ENCODE results near the gene LPCAT1. TPM values are rescaled to one million over a fixed set of nuclear protein-coding genes. Genes with fewer than 3 reads are reported as not detected.

Gene LPCAT1
- total and polyA plus RNA-seq, 5 donors from 2014 or later = 21.4 to 34.7 (median 25.6) TPM

GRCh38 chr5:1414311-1415058, 109.3 kb downstream of the LPCAT1 start:
- Mint-ChIP-seq H3K9me3 (peaks cover 0 to 2% (median 0%) of the 10 kb centered on the region in 7 donors), H3K27me3 (no peaks in the 10 kb centered on the region), H3K36me3 (no peaks in the 10 kb centered on the region), H3K4me3 (no peak overlapping the region), H3K27ac (no peak overlapping the region), H3K4me1 (peaks cover 0 to 5% (median 0%) of the 10 kb centered on the region in 4 donors)
- Histone ChIP-seq H3K36me3 (ENCODE audit: control insufficient read depth, insufficient read depth, low read length) (no peaks in the 10 kb centered on the region), H3K27ac (ENCODE audit: insufficient read depth, low read length, poor library complexity, severe bottlenecking) (no peak overlapping the region), H3K4me1 (ENCODE audit: control insufficient read depth, insufficient read depth, low read length, poor library complexity, severe bottlenecking) (no peaks in the 10 kb centered on the region), H3K27me3 (ENCODE audit: control insufficient read depth, insufficient read depth, low read length) (no peaks in the 10 kb centered on the region), H3K9me3 (ENCODE audit: control insufficient read depth in 2 of 2, low read length in 2 of 2) (no peaks in the 10 kb centered on the region), H3K4me3 (ENCODE audit: low read depth, low read length) (no peak overlapping the region)
- ATAC-seq (ENCODE audit: low read depth in 2 of 2) (no peak), DNase-seq (no peak)

DNA sequence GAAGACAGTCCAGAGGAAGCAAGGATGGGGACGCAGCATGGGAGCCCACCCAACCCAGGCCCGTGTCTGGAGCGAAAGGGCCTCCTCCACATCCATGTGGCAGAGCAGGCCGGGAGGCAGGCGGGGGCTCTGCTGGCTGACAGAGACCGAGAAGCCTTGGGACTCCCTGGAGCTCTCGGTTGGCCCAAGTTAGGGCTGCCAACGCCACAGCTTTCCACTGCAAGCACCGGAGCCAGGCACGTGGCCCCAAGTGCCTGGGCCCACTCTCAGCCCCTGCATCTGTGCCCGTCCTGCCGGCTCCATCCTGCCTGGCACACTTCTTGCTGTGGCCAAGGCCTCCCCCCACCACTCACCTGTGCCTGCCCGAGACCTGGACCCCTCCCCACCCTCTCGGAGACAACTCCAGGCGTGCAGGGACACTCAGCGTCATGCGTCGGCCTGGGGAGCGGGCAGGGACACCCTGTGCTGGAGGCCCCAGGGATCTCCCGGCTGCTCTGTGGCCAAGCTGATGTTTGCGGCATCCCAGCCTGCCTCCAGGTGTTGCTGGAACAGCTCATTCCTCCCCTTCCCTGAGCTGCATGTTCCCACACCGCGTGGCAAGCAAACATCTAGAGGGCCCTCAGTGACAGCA, 110.0 kb downstream of the LPCAT1 start:
- Histone ChIP-seq H3K4me1 (ENCODE audit: control insufficient read depth, insufficient read depth, low read length, poor library complexity, severe bottlenecking) (no peaks in the 10 kb centered on the region), H3K4me3 (ENCODE audit: low read depth, low read length) (no peak overlapping the region), H3K9me3 (ENCODE audit: control insufficient read depth in 2 of 2, low read length in 2 of 2) (no peaks in the 10 kb centered on the region), H3K27me3 (ENCODE audit: control insufficient read depth, insufficient read depth, low read length) (no peaks in the 10 kb centered on the region), H3K36me3 (ENCODE audit: control insufficient read depth, insufficient read depth, low read length) (no peaks in the 10 kb centered on the region), H3K27ac (ENCODE audit: insufficient read depth, low read length, poor library complexity, severe bottlenecking) (no peak overlapping the region)
- DNase-seq = no peak
- peaks cover 0 to 5% (median 0%) of the 10 kb centered on the region in 4 donors for H3K4me1 Mint-ChIP-seq
- no peak overlapping the region for H3K4me3 Mint-ChIP-seq
- H3K36me3 Mint-ChIP-seq = no peaks in the 10 kb centered on the region
- no peak overlapping the region for H3K27ac Mint-ChIP-seq
- ATAC-seq (ENCODE audit: low read depth in 2 of 2) = no peak
- H3K27me3 Mint-ChIP-seq = no peaks in the 10 kb centered on the region
- H3K9me3 Mint-ChIP-seq = peaks cover 0 to 2% (median 0%) of the 10 kb centered on the region in 7 donors

GRCh38 chr5:1413211-1413610, 110.5 kb downstream of the LPCAT1 start:
- no peaks in the 10 kb centered on the region for H3K36me3 Mint-ChIP-seq
- no peaks in the 10 kb centered on the region for H3K9me3 ChIP-seq (ENCODE audit: control insufficient read depth in 2 of 2, low read length in 2 of 2)
- no peak overlapping the region for H3K4me3 Mint-ChIP-seq
- peaks cover 4% of the 10 kb centered on the region for H3K27me3 Mint-ChIP-seq
- no peak overlapping the region for H3K27ac ChIP-seq (ENCODE audit: insufficient read depth, low read length, poor library complexity, severe bottlenecking)
- no peaks in the 10 kb centered on the region for H3K4me1 ChIP-seq (ENCODE audit: control insufficient read depth, insufficient read depth, low read length, poor library complexity, severe bottlenecking)
- ATAC-seq (ENCODE audit: low read depth in 2 of 2) (no peak), DNase-seq (no peak)
- H3K9me3 Mint-ChIP-seq = peaks cover 0 to 2% (median 0%) of the 10 kb centered on the region in 7 donors
- no peaks in the 10 kb centered on the region for H3K36me3 ChIP-seq (ENCODE audit: control insufficient read depth, insufficient read depth, low read length)
- peaks cover 0 to 3% (median 0%) of the 10 kb centered on the region in 4 donors for H3K4me1 Mint-ChIP-seq
- no peaks in the 10 kb centered on the region for H3K27me3 ChIP-seq (ENCODE audit: control insufficient read depth, insufficient read depth, low read length)
- H3K4me3 ChIP-seq (ENCODE audit: low read depth, low read length) = no peak overlapping the region
- H3K27ac Mint-ChIP-seq = no peak overlapping the region

- no peaks in the 10 kb centered on the region for H3K36me3 Mint-ChIP-seq
- Histone ChIP-seq H3K4me3 (ENCODE audit: low read depth, low read length) (no peak overlapping the region), H3K36me3 (ENCODE audit: control insufficient read depth, insufficient read depth, low read length) (no peaks in the 10 kb centered on the region), H3K4me1 (ENCODE audit: control insufficient read depth, insufficient read depth, low read length, poor library complexity, severe bottlenecking) (no peaks in the 10 kb centered on the region), H3K9me3 (ENCODE audit: control insufficient read depth in 2 of 2, low read length in 2 of 2) (no peaks in the 10 kb centered on the region), H3K27me3 (ENCODE audit: control insufficient read depth, insufficient read depth, low read length) (no peaks in the 10 kb centered on the region), H3K27ac (ENCODE audit: insufficient read depth, low read length, poor library complexity, severe bottlenecking) (no peak overlapping the region)
- no peaks in the 10 kb centered on the region for H3K4me1 Mint-ChIP-seq
- no peak overlapping the region for H3K4me3 Mint-ChIP-seq
- peaks cover 4% of the 10 kb centered on the region for H3K27me3 Mint-ChIP-seq
- ATAC-seq (ENCODE audit: low read depth in 2 of 2) = no peak
- no peak for DNase-seq
- H3K9me3 Mint-ChIP-seq = peaks cover 0 to 2% (median 0%) of the 10 kb centered on the region in 7 donors
- H3K27ac Mint-ChIP-seq = no peak overlapping the region
Observed at GRCh38 chr5:1412621-1413020, 111.1 kb downstream of the LPCAT1 start.

GRCh38 chr5:1412163-1412562, 111.6 kb downstream of the LPCAT1 start:
- no peaks in the 10 kb centered on the region for H3K27me3 ChIP-seq (ENCODE audit: control insufficient read depth, insufficient read depth, low read length)

More at GRCh38 chr5:1412163-1412562, 111.6 kb downstream of the LPCAT1 start:
- ATAC-seq (ENCODE audit: low read depth in 2 of 2) (no peak), DNase-seq (no peak)
- no peak overlapping the region for H3K27ac ChIP-seq (ENCODE audit: insufficient read depth, low read length, poor library complexity, severe bottlenecking)
- H3K4me1 Mint-ChIP-seq = no peaks in the 10 kb centered on the region
- H3K27ac Mint-ChIP-seq = no peak overlapping the region
- H3K27me3 Mint-ChIP-seq = peaks cover 4% of the 10 kb centered on the region
- H3K4me3 ChIP-seq (ENCODE audit: low read depth, low read length) = no peak overlapping the region
- no peaks in the 10 kb centered on the region for H3K36me3 ChIP-seq (ENCODE audit: control insufficient read depth, insufficient read depth, low read length)
- H3K9me3 ChIP-seq (ENCODE audit: control insufficient read depth in 2 of 2, low read length in 2 of 2) = no peaks in the 10 kb centered on the region
- H3K9me3 Mint-ChIP-seq = peaks cover 0 to 2% (median 0%) of the 10 kb centered on the region in 7 donors
- H3K4me1 ChIP-seq (ENCODE audit: control insufficient read depth, insufficient read depth, low read length, poor library complexity, severe bottlenecking) = no peaks in the 10 kb centered on the region
- no peaks in the 10 kb centered on the region for H3K36me3 Mint-ChIP-seq
- H3K4me3 Mint-ChIP-seq = no peak overlapping the region

Other genes starting within 250 kb of the LPCAT1 start
- gene TERT, start 228.9 kb downstream of the LPCAT1 start, total RNA-seq = 0.22 TPM
- not detected for gene TERT, start 228.9 kb downstream of the LPCAT1 start, polyA plus RNA-seq
- 104 TPM for gene CLPTM1L, start 178.9 kb downstream of the LPCAT1 start, total RNA-seq
- gene CLPTM1L, start 178.9 kb downstream of the LPCAT1 start, polyA plus RNA-seq = 10 to 100 TPM; 25.3 to 60.8 (median 46.2) TPM
- not detected for gene SLC6A3, start 78.5 kb downstream of the LPCAT1 start, total RNA-seq
- under 1 TPM in 1 of 4 donors, not detected in 3; 0.27 TPM for gene SLC6A3, start 78.5 kb downstream of the LPCAT1 start, polyA plus RNA-seq